ENCODE measurements around the gene UQCRC2. TPM values are rescaled to one million over a fixed set of nuclear protein-coding genes. Genes with fewer than 3 reads are reported as not detected.
"Not testable (repeated sequence)": the region's sequence is repeated elsewhere in the genome, so short reads cannot be mapped to it uniquely, and the experiment has no call there.

Gene UQCRC2
- total RNA-seq, 1 donor from 2014 or later: 194 TPM

- no peak for DNase-seq (ENCODE audit: low spot score)
- Mint-ChIP-seq H3K36me3 (ENCODE audit: low read depth, unreplicated experiment) (no peaks in the 10 kb centered on the region), H3K9me3 (ENCODE audit: unreplicated experiment) (no peaks in the 10 kb centered on the region), H3K4me1 (ENCODE audit: unreplicated experiment) (peaks cover 8% of the 10 kb centered on the region), H3K4me3 (ENCODE audit: unreplicated experiment) (no peak overlapping the region), H3K27ac (ENCODE audit: unreplicated experiment) (no peak overlapping the region), H3K27me3 (ENCODE audit: unreplicated experiment) (peaks cover 2% of the 10 kb centered on the region)
- TF ChIP-seq CTCF (IDR thresholded peaks at IDR 0.05; ENCODE audit: unreplicated experiment): no peak
Observed at GRCh38 chr16:22014271-22014873, 61.2 kb downstream of the UQCRC2 start.

- Mint-ChIP-seq H3K4me1 (ENCODE audit: unreplicated experiment) (peaks cover 9% of the 10 kb centered on the region), H3K9me3 (ENCODE audit: unreplicated experiment) (no peaks in the 10 kb centered on the region), H3K27ac (ENCODE audit: unreplicated experiment) (no peak overlapping the region), H3K36me3 (ENCODE audit: low read depth, unreplicated experiment) (no peaks in the 10 kb centered on the region), H3K4me3 (ENCODE audit: unreplicated experiment) (no peak overlapping the region), H3K27me3 (ENCODE audit: unreplicated experiment) (no peaks in the 10 kb centered on the region)
- no peak for DNase-seq (ENCODE audit: low spot score)
- no peak for TF ChIP-seq CTCF (IDR thresholded peaks at IDR 0.05; ENCODE audit: unreplicated experiment)
Observed at GRCh38 chr16:22016927-22017326, 63.8 kb downstream of the UQCRC2 start.

- Mint-ChIP-seq H3K4me3 (ENCODE audit: unreplicated experiment) (no peak overlapping the region), H3K36me3 (ENCODE audit: low read depth, unreplicated experiment) (no peaks in the 10 kb centered on the region), H3K27me3 (ENCODE audit: unreplicated experiment) (no peaks in the 10 kb centered on the region), H3K4me1 (ENCODE audit: unreplicated experiment) (peaks cover 5% of the 10 kb centered on the region), H3K9me3 (ENCODE audit: unreplicated experiment) (no peaks in the 10 kb centered on the region), H3K27ac (ENCODE audit: unreplicated experiment) (no peak overlapping the region)
- DNase-seq (ENCODE audit: low spot score): no peak
- TF ChIP-seq CTCF (IDR thresholded peaks at IDR 0.05; ENCODE audit: unreplicated experiment): no peak
Observed at GRCh38 chr16:22018559-22018958, 65.4 kb downstream of the UQCRC2 start.

GRCh38 chr16:22022151-22022550 lies 69.0 kb downstream of the UQCRC2 start:
- no peak for TF ChIP-seq CTCF (IDR thresholded peaks at IDR 0.05; ENCODE audit: unreplicated experiment)
- Mint-ChIP-seq H3K36me3 (ENCODE audit: low read depth, unreplicated experiment) (no peaks in the 10 kb centered on the region), H3K4me1 (ENCODE audit: unreplicated experiment) (peaks cover 5% of the 10 kb centered on the region), H3K4me3 (ENCODE audit: unreplicated experiment) (no peak overlapping the region), H3K9me3 (ENCODE audit: unreplicated experiment) (no peaks in the 10 kb centered on the region), H3K27ac (ENCODE audit: unreplicated experiment) (no peak overlapping the region), H3K27me3 (ENCODE audit: unreplicated experiment) (no peaks in the 10 kb centered on the region)
- DNase-seq (ENCODE audit: low spot score): no peak

GRCh38 chr16:22023505-22023904 lies 70.3 kb downstream of the UQCRC2 start:
- TF ChIP-seq CTCF (IDR thresholded peaks at IDR 0.05; ENCODE audit: unreplicated experiment): no peak
- Mint-ChIP-seq H3K36me3 (ENCODE audit: low read depth, unreplicated experiment) (no peaks in the 10 kb centered on the region), H3K4me1 (ENCODE audit: unreplicated experiment) (peaks cover 5% of the 10 kb centered on the region), H3K9me3 (ENCODE audit: unreplicated experiment) (no peaks in the 10 kb centered on the region), H3K4me3 (ENCODE audit: unreplicated experiment) (no peak overlapping the region), H3K27ac (ENCODE audit: unreplicated experiment) (no peak overlapping the region), H3K27me3 (ENCODE audit: unreplicated experiment) (no peaks in the 10 kb centered on the region)
- no peak for DNase-seq (ENCODE audit: low spot score)

- H3K9me3 Mint-ChIP-seq (ENCODE audit: unreplicated experiment); H3K27me3 Mint-ChIP-seq (ENCODE audit: unreplicated experiment); DNase-seq (ENCODE audit: low spot score); H3K4me3 Mint-ChIP-seq (ENCODE audit: unreplicated experiment); H3K4me1 Mint-ChIP-seq (ENCODE audit: unreplicated experiment); H3K36me3 Mint-ChIP-seq (ENCODE audit: low read depth, unreplicated experiment); H3K27ac Mint-ChIP-seq (ENCODE audit: unreplicated experiment): not testable (repeated sequence)
Observed at GRCh38 chr16:22024785-22025184, 71.6 kb downstream of the UQCRC2 start.

All from endothelial cell (in vitro differentiated cells).